Measurements from ENCODE around the gene ZSCAN22. TPM values are rescaled to one million over a fixed set of nuclear protein-coding genes. Genes with fewer than 3 reads are reported as not detected.

ZSCAN22 gene
- total and polyA plus RNA-seq, 2 donors (not counting 1 experiment from before 2014, with no cell fraction given), result 2.8 to 7.1 TPM

- Mint-ChIP-seq H3K27ac (peak overlapping the region; percentile 71), H3K4me1 (peaks cover 27% of the 10 kb centered on the region), H3K27me3 (no peaks in the 10 kb centered on the region), H3K4me3 (peak overlapping the region; percentile 96), H3K9me3 (ENCODE audit: insufficient read depth) (no peaks in the 10 kb centered on the region)
- ATAC-seq (ENCODE audit: low read depth) (no peak), DNase-seq (no peak)
- no peaks in the 10 kb centered on the region for H3K27me3 ChIP-seq (replicated peaks in 1 of 4; ENCODE audit: control extremely low read depth in 1 of 4, control insufficient read depth in 3 of 4, insufficient read depth in 4 of 4, low read length in 3 of 4)
- POLR2A ChIA-PET, result no interaction called here
- no peak overlapping the region for H3K27ac ChIP-seq (ENCODE audit: low read length in 2 of 2)
- H4K20me1 ChIP-seq (ENCODE audit: control insufficient read depth, insufficient read depth, low read length, poor library complexity, severe bottlenecking), result peaks cover under 1% of the 10 kb centered on the region
- no peak overlapping the region for H2AFZ ChIP-seq (ENCODE audit: insufficient read depth, low read depth, low read length, poor library complexity, severe bottlenecking)
- intact Hi-C loops (cut with micrococcal nuclease), result loop anchor here (5.0 kb wide), 1 partner anchor 62 kb away; the partner anchor contains the start of gene ZNF584
- no peaks in the 10 kb centered on the region for H3K36me3 ChIP-seq (replicated peaks in 1 of 2; ENCODE audit: control extremely low read depth in 1 of 2, control insufficient read depth in 1 of 2, extremely low read depth in 1 of 2, insufficient read depth in 2 of 2, low read length in 1 of 2)
- H3K4me2 ChIP-seq (replicated peaks; ENCODE audit: low read depth, low read length, poor library complexity, severe bottlenecking), result no peak overlapping the region
- H3K4me3 ChIP-seq (ENCODE audit: control extremely low read depth in 1 of 5, extremely low read depth in 1 of 5, insufficient read depth in 1 of 5, low read depth in 2 of 5, low read length in 4 of 5), result no peak overlapping the region
- TF ChIP-seq CTCF (IDR thresholded peaks at IDR 0.05), result no peak
- TF ChIP-seq EZH2 (IDR thresholded peaks at IDR 0.05; ENCODE audit: borderline replicate concordance, insufficient read depth, low read depth, low read length, poor library complexity, severe bottlenecking), result no peak
- H3K9me3 ChIP-seq (ENCODE audit: control extremely low read depth in 1 of 3, control insufficient read depth in 2 of 3, insufficient read depth in 1 of 3, low read length in 2 of 3), result peaks cover 0 to 8% (median 0%) of the 10 kb centered on the region in 3 donors
- CTCF ChIA-PET, result no interaction called here
- no peak overlapping the region for H3K9ac ChIP-seq (ENCODE audit: low read length)
- 100% methylated on average over 2 of the region's 5 CpGs for WGBS (ENCODE audit: insufficient coverage)
- H3K4me1 ChIP-seq (ENCODE audit: control insufficient read depth in 2 of 2, insufficient read depth in 2 of 2, low read length in 2 of 2), result peaks cover 16 to 28% of the 10 kb centered on the region in 2 donors
- H3K79me2 ChIP-seq (ENCODE audit: control insufficient read depth, insufficient read depth, low read length), result peaks cover 6% of the 10 kb centered on the region
Measured at GRCh38 chr19:58345558-58345957, 18.8 kb downstream of the ZSCAN22 start.

Data from B cell (primary cell).